T-helper 1 cell treated with Interleukin-12 subunit alpha and Interleukin-12 subunit beta and Interleukin-4 antibody, amounts not matched to agents 30 ng/mL and 1 ng/mL, for 36 hours (primary cell): Measurements from ENCODE around the gene MBD5. TPM values are rescaled to one million over a fixed set of nuclear protein-coding genes. Genes with fewer than 3 reads are reported as not detected.

Source experiments
- intact Hi-C: fragments of 100-400 bp; cut with micrococcal nuclease; formaldehyde crosslinking; loops from one replicate; pipeline ENCODE4 v1.15.1; 2024
- total RNA-seq: library from RNA; stranded (reverse); gene quantifications from 2 replicates; pipeline ENCODE4 v1.2.3, GENCODE V29; 2022

The MBD5 gene
- total RNA-seq, 1 donor from 2014 or later, result 53.2 TPM

GRCh38 chr2:148515120-148515519 is 494.2 kb downstream of the MBD5 start:
- intact Hi-C loops, result no loop called here

- intact Hi-C loops, result loop anchor here (1.0 kb wide), 1 partner anchor 8 kb away; no protein-coding TSS in a partner anchor
These were observed 495.1 kb downstream of the MBD5 start for GRCh38 chr2:148515976-148516375.

- intact Hi-C loops, result no loop called here
These were observed 496.4 kb downstream of the MBD5 start for GRCh38 chr2:148517296-148517695.

- intact Hi-C loops, result no loop called here
These were observed 496.9 kb downstream of the MBD5 start for GRCh38 chr2:148517822-148518221.

- intact Hi-C loops, result no loop called here
These were observed 498.1 kb downstream of the MBD5 start for GRCh38 chr2:148519013-148519412.

GRCh38 chr2:148521181-148521580 is 500.3 kb downstream of the MBD5 start:
- intact Hi-C loops, result loop anchor here (10.0 kb wide), 2 partner anchors 676 to 1226 kb away; partner anchors contain the start of gene ACVR2A

GRCh38 chr2:148523315-148523714 is 502.4 kb downstream of the MBD5 start:
- intact Hi-C loops, result loop anchor here (10.0 kb wide), 2 partner anchors 679 to 1229 kb away; partner anchors contain the start of gene ACVR2A

- intact Hi-C loops, result loop anchor here (1.0 to 10.0 kb wide), 12 partner anchors 8 to 1230 kb away; partner anchors contain the start of genes ACVR2A and ORC4
These were observed 503.6 kb downstream of the MBD5 start for GRCh38 chr2:148524519-148524919.

GRCh38 chr2:148525130-148525529 is 504.2 kb downstream of the MBD5 start:
- intact Hi-C loops, result loop anchor here (2.0 to 10.0 kb wide), 3 partner anchors 16 to 1230 kb away; partner anchors contain the start of gene ACVR2A

- intact Hi-C loops, result loop anchor here (10.0 kb wide), 2 partner anchors 682 to 1232 kb away; partner anchors contain the start of gene ACVR2A
These were observed 505.8 kb downstream of the MBD5 start for GRCh38 chr2:148526509-148527346.

- intact Hi-C loops, result loop anchor here (1.0 to 10.0 kb wide), 5 partner anchors 13 to 1233 kb away; partner anchors contain the start of gene ACVR2A
These were observed 506.8 kb downstream of the MBD5 start for GRCh38 chr2:148527488-148528340.

GRCh38 chr2:148528356-148529064 is 507.6 kb downstream of the MBD5 start:
- intact Hi-C loops, result loop anchor here (1.0 to 10.0 kb wide), 5 partner anchors 12 to 1234 kb away; partner anchors contain the start of gene ACVR2A

GRCh38 chr2:148529745-148530144 is 508.9 kb downstream of the MBD5 start:
- intact Hi-C loops, result loop anchor here (10.0 kb wide), 2 partner anchors 685 to 1235 kb away; partner anchors contain the start of gene ACVR2A

- intact Hi-C loops, result no loop called here
These were observed 509.5 kb downstream of the MBD5 start for GRCh38 chr2:148530350-148530749.

- intact Hi-C loops, result no loop called here
These were observed 510.3 kb downstream of the MBD5 start for GRCh38 chr2:148531235-148531634.

GRCh38 chr2:148531669-148532428 is 511.0 kb downstream of the MBD5 start:
- intact Hi-C loops, result no loop called here

GRCh38 chr2:148533004-148533403 is 512.1 kb downstream of the MBD5 start:
- intact Hi-C loops, result no loop called here

GRCh38 chr2:148533685-148534084 is 512.8 kb downstream of the MBD5 start:
- intact Hi-C loops, result no loop called here

- intact Hi-C loops, result no loop called here
These were observed 513.7 kb downstream of the MBD5 start for GRCh38 chr2:148534416-148535204.
